Erythroblast (primary cell): ENCODE results near the gene MROH2A.

Experiments used
- GATA1 ChIP-seq: IDR thresholded peaks from 2 replicates; pipeline ENCODE4 v1.6.1; 2011; ENCODE audit warnings: low read depth, mild to moderate bottlenecking, control low read depth, low read length, moderate library complexity
- POLR2A ChIP-seq: IDR thresholded peaks from 2 replicates; pipeline ENCODE4 v1.6.1; 2011; ENCODE audit warnings: mild to moderate bottlenecking, low read length

DNA sequence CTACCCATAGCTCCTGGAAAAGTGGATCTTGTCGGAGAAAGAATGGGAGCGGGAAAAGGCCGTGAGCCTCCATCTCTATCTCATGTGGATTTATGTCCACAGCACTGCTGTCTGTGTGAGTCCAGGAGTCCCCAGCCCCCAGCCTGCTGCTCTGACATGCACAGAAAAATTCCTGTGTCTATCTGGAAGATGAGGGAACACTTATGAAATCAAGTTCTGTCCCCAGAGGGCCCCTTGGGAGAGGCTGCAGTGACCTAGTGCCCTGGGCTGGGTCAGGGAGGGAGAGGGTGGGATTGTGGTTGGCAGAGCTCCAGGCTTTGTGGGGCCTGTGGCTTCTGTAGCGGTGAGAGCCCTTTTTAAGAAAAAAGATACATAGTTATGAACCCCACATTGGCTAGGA lies 38.6 kb downstream of the MROH2A start:
- TF ChIP-seq POLR2A (no peak), GATA1 (no peak)
